OCI-LY1 (cell line): ENCODE measurements around the gene FRMD6.

ENCODE experiments used
- H2AFZ ChIP-seq: fragments of 200-600 bp; sonication (generic), shearing (Covaris generic); 2 replicates; pipeline ENCODE4 v1.6.0; 2014; ENCODE audit warnings: antibody characterized with exemption, mild to moderate bottlenecking, low read length
- H3F3A ChIP-seq: fragments of 200-600 bp; sonication (generic), shearing (Covaris generic); 2 replicates; pipeline ENCODE4 v1.6.0; 2014; ENCODE audit warnings: mild to moderate bottlenecking, antibody characterized with exemption, low read length, moderate library complexity; ENCODE audit not compliant: insufficient read depth
- H3K27ac ChIP-seq: fragments of 200-600 bp; sonication (generic); 2 replicates; pipeline ENCODE4 v1.5.1; 2014; ENCODE audit warnings: low read length, mixed run types, mild to moderate bottlenecking, low read depth; ENCODE audit not compliant: poor library complexity, severe bottlenecking
- H3K27me3 ChIP-seq: fragments of 200-600 bp; sonication (generic); 2 replicates; pipeline ENCODE4 v1.6.0; 2014; ENCODE audit warnings: antibody characterized with exemption, mild to moderate bottlenecking, low read length, moderate library complexity; ENCODE audit not compliant: insufficient read depth
- H3K36me3 ChIP-seq: fragments of 200-600 bp; sonication (generic); 2 replicates; pipeline ENCODE4 v1.6.1; 2014; ENCODE audit warnings: mild to moderate bottlenecking, antibody characterized with exemption, low read length, moderate library complexity, mixed read lengths; ENCODE audit not compliant: insufficient read depth
- H3K4me1 ChIP-seq: fragments of 200-600 bp; sonication (generic); 2 replicates; pipeline ENCODE4 v1.5.1; 2014; ENCODE audit warnings: mild to moderate bottlenecking, low read length, moderate library complexity; ENCODE audit not compliant: insufficient read depth, severe bottlenecking
- H3K4me2 ChIP-seq: fragments of 200-600 bp; sonication (generic), shearing (Covaris generic); 2 replicates; pipeline ENCODE4 v1.6.1; 2014; ENCODE audit warnings: low read length
- H3K4me3 ChIP-seq: fragments of 200-600 bp; sonication (generic); 2 replicates; pipeline ENCODE4 v1.5.1; 2014; ENCODE audit warnings: low read length, low read depth, mild to moderate bottlenecking, mixed read lengths; ENCODE audit not compliant: poor library complexity, severe bottlenecking
- H3K79me2 ChIP-seq: fragments of 200-600 bp; shearing (Covaris generic); 2 replicates; pipeline ENCODE4 v1.6.1; 2016; ENCODE audit warnings: mixed run types, low read length, mixed read lengths; ENCODE audit not compliant: insufficient read depth
- H3K9ac ChIP-seq: fragments of 200-600 bp; sonication (generic), shearing (Covaris generic); 2 replicates; pipeline ENCODE4 v1.6.1; 2014; ENCODE audit warnings: mild to moderate bottlenecking, low read length, mixed read lengths
- H3K9me2 ChIP-seq: fragments of 200-600 bp; sonication (generic), shearing (Covaris generic); 2 replicates; pipeline ENCODE4 v1.6.1; 2014; ENCODE audit warnings: low read depth, mild to moderate bottlenecking, low read length, mixed read lengths
- H3K9me3 ChIP-seq: fragments of 200-600 bp; shearing (Covaris generic); 2 replicates; pipeline ENCODE4 v1.6.1; 2014; ENCODE audit warnings: low read length, mixed read lengths
- H4K20me1 ChIP-seq: fragments of 200-600 bp; sonication (generic), shearing (Covaris generic); 2 replicates; pipeline ENCODE4 v1.6.0; 2016; ENCODE audit warnings: mild to moderate bottlenecking, low read length; ENCODE audit not compliant: insufficient read depth
- CTCF ChIP-seq: fragments of 200-600 bp; sonication (generic), shearing (Covaris generic); IDR thresholded peaks from 2 replicates; pipeline ENCODE4 v1.5.1; 2017; ENCODE audit warnings: mild to moderate bottlenecking, antibody characterized with exemption, low read length, moderate library complexity, mixed read lengths
- EZH2 ChIP-seq: fragments of 200-600 bp; sonication (generic), shearing (Covaris generic); IDR thresholded peaks from 2 replicates; pipeline ENCODE4 v1.8.0; 2017; ENCODE audit warnings: borderline replicate concordance, mixed run types, mild to moderate bottlenecking, antibody characterized with exemption, low read length, moderate library complexity, mixed read lengths

FRMD6 gene

GRCh38 chr14:51653775-51654532 lies 2.2 kb downstream of the FRMD6 start:
- H4K20me1 ChIP-seq: no peaks in the 10 kb centered on the region
- H3K9ac ChIP-seq: no peak overlapping the region
- no peak overlapping the region for H3K4me3 ChIP-seq
- TF ChIP-seq EZH2 (no peak), CTCF (no peak)
- H3K9me3 ChIP-seq: no peaks in the 10 kb centered on the region
- no peaks in the 10 kb centered on the region for H3K27me3 ChIP-seq
- H2AFZ ChIP-seq: no peak overlapping the region
- H3K36me3 ChIP-seq: no peaks in the 10 kb centered on the region
- H3K79me2 ChIP-seq: no peaks in the 10 kb centered on the region
- H3K4me2 ChIP-seq: no peak overlapping the region
- H3K9me2 ChIP-seq: no peaks in the 10 kb centered on the region
- H3K27ac ChIP-seq: no peak overlapping the region
- no peaks in the 10 kb centered on the region for H3F3A ChIP-seq
- H3K4me1 ChIP-seq: peaks cover 15% of the 10 kb centered on the region

DNA sequence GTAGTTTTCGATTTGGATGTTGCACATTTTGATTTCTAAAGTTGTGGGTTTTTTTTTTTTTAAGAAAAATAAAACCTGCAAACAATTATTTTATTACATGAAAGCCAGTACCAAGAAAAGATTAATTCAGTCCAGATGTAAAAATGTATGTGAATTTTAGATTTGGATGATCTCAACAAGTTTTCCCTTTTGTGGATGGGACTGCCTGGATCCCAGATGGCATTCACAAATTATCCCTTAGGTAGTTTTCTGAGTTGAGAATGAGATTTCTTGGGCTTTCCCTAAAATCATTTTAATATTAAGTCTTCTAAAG lies 2.8 kb downstream of the FRMD6 start:
- Histone ChIP-seq H3F3A (no peaks in the 10 kb centered on the region), H3K9me3 (no peaks in the 10 kb centered on the region), H3K9ac (no peak overlapping the region), H3K27me3 (no peaks in the 10 kb centered on the region), H2AFZ (no peak overlapping the region), H3K36me3 (no peaks in the 10 kb centered on the region), H3K4me2 (no peak overlapping the region), H3K79me2 (no peaks in the 10 kb centered on the region), H3K4me3 (no peak overlapping the region), H3K4me1 (peaks cover 15% of the 10 kb centered on the region), H3K9me2 (no peaks in the 10 kb centered on the region), H4K20me1 (no peaks in the 10 kb centered on the region), H3K27ac (no peak overlapping the region)
- no peak for TF ChIP-seq EZH2
- TF ChIP-seq CTCF: no peak

- Histone ChIP-seq H3K4me1 (peaks cover 3% of the 10 kb centered on the region), H3K27me3 (no peaks in the 10 kb centered on the region), H3K27ac (no peak overlapping the region), H3K9me3 (no peaks in the 10 kb centered on the region), H3F3A (no peaks in the 10 kb centered on the region), H3K9ac (no peak overlapping the region), H4K20me1 (no peaks in the 10 kb centered on the region), H3K79me2 (no peaks in the 10 kb centered on the region), H2AFZ (no peak overlapping the region), H3K4me2 (no peak overlapping the region), H3K4me3 (no peak overlapping the region), H3K36me3 (no peaks in the 10 kb centered on the region), H3K9me2 (no peaks in the 10 kb centered on the region)
- TF ChIP-seq EZH2: no peak
- TF ChIP-seq CTCF: no peak
These were observed 6.1 kb downstream of the FRMD6 start for GRCh38 chr14:51657762-51658161.
